ENCODE results near the gene STT3A.

DNA sequence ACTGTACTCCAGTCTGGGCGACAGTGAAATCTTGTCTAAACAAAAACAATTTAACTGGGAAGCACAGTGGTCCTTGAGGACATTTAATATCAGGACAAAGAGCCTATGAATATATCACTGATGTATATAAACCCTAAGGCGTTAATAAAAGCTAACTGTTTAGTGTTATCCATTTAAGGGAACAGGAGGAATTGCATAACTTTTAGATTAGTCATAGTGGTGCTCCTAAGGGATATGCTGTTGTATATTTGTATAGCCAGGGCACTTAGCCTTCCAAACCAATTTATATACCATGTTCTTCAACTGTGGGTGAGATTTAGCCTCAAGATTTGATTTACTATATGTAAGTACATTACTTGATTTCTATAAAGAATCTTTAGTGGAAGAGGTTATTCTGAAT is 29.3 kb downstream of the STT3A start:
- TF ChIP-seq CTCF (IDR thresholded peaks at IDR 0.05) (no peak), POLR2A (IDR thresholded peaks at IDR 0.05) (no peak)

Data from testis (tissue), 2 donors.